Skin of body (tissue), 2 donors: Measurements from ENCODE around the gene RPRD1B. TPM values are rescaled to one million over a fixed set of nuclear protein-coding genes. Genes with fewer than 3 reads are reported as not detected.

ENCODE experiments used
- DNase-seq: peaks from one replicate; lab custom pipeline; 2025; lab: John Stamatoyannopoulos, UW
- total RNA-seq: library from RNA; depleted of rRNA; stranded (reverse); fragments of >200 nt; gene quantifications from one replicate; pipeline ENCODE4 v1.2.3, GENCODE V29; 2014

RPRD1B gene
- 40.2 TPM for total RNA-seq

DNA sequence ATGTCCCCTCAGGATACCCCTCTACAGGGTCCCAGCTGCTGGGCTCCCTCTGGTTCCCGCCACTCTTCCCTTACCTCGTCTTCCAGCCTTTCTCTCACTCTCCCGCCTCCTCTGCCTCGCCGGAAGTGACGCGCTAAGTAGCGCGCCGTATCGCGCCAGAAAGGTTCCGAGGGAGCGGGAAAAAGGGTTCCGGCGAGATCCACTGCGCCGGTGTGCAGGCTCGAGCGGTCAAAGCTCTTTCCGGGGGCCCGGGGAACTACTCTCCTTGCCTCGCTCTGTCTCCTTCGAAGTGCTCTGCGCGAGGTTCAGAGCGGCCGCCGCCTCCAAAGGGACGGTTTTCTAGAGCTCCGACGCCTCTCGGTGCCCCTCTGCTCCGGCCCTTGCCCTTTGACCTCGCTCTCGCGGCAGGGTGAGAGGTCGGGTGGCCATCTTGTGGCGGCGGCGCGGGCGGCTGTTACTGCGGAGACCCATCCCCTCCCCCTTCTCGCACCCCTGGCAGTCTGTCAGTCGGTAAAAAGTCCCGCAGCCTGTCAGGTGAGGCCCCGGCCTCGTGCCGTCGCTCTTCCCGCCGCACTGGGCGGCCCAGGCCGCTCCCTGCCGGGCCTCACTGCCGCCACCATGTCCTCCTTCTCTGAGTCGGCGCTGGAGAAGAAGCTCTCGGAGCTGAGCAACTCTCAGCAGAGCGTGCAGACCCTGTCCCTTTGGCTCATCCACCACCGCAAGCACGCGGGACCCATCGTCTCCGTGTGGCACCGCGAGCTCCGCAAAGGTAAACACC lies at the start of gene RPRD1B, which contains the start of gene TTI1:
RPRD1B (plus strand) TSS at position 417 of the 778 bp plus-strand sequence; CDS start at position 619, 202 bp downstream.
TTI1 (minus strand) TSS at position 127 of the 778 bp plus-strand sequence. CDS start 19,640 bp downstream, outside the sequence.
- DNase-seq, result peak; percentile 85

- DNase-seq, result no peak
Measured at GRCh38 chr20:37984018-37984785, 49.3 kb upstream of the RPRD1B start.

DNA sequence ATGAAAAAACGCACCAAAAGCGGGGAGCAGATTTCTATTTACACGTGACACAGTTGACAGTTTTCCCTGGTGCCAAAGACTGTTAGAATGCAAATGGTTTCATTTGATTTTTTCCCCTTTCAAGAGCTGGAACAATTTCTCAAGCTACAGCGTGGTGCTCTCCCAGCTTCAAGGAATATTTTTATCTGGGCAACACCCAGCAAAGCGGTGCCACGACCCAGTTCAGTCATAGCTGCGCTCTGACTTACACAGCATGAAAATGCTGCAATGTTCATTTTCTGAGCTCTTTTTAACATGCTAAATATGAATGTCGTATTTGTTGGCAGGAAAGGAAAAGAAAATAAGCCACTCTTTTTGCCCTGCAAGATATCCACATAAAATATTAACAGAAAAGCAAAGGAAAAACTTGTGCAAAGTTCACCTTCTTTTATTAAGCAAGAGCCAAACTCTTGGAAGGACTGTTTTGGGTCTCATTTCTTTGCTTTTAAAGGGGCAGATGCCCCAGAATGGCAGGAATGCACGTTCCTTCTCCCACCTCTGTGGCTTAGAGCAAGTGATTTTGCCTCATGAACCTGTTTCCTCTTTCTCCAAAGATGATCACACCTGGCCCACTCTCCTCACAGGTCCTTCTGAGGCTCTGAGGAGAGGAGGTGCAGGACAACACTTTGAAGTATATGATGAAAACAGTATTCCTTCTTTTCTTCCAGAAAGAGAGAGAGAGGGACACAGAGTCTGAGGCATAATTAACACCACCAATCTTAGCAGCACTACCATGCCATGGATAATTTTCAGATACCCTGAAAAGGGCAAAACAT lies 47.3 kb upstream of the RPRD1B start:
- no peak for DNase-seq

GRCh38 chr20:37986873-37987601 lies 46.5 kb upstream of the RPRD1B start:
- DNase-seq, result peak; percentile 78

- DNase-seq, result no peak
Measured at GRCh38 chr20:37987602-37988290, 45.8 kb upstream of the RPRD1B start.

DNA sequence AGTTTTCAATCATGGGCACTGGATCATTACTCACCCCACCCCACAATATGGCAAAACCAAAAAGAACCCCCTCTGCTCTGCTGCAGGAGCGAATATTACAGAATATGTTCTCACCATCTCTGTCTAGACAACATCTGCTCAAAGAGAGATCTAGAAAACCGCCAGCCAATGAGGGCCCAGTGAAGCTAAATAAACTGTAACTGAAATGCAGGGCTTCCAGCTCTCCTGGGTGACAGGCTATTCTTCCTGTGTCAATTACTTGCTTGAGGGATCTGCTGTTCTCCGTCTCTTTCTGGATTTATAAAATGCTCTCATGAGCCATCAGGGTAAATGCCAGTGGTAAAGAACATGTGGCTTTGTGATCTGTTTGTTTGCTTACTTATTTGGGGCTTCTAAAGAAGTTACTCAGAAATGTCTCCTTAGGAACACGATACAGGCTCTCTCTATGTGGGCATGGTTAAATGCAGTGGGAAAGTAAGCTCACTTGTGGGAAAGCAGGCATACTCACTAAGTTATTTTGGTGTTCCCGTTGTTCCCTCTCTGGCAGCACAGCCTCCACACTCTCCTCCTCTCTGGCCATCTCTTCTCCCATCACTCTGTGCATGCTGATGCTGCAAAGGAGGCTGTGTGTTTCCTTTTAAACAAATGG lies 45.1 kb upstream of the RPRD1B start:
- peak; percentile 31 for DNase-seq

DNA sequence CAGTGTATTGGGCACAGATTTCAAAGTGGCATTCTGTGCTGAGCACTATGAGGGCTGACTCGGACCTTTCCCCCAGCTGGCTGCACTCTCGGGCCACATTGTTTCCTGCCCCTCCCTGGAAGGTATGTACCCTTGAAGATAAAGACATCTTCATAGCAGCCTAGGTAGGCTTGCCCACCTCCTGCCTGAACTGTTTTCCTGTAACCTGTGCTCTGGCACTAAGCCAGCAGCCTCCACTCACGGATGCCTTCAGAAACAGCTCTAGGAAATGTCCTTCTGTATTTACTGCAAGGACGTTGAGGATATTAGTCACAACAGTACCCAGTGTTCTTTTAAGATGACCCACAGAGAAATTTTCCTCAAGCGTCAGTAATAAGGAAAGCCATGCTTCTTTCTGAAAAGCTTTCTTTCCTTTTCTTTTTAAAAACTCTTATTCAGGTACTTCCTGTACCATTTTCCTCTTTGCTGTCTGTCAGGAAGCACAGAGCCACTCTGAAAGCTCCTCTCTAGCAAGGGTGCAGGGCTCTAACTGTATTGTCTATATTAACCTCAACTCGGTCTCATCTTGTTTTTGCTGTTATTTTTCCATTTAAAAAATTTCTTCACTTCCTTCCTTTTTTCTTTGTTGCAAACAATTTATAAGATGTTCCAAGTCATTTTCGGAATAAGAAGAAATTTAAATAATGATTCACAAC lies 43.8 kb upstream of the RPRD1B start:
- DNase-seq, result no peak

DNA sequence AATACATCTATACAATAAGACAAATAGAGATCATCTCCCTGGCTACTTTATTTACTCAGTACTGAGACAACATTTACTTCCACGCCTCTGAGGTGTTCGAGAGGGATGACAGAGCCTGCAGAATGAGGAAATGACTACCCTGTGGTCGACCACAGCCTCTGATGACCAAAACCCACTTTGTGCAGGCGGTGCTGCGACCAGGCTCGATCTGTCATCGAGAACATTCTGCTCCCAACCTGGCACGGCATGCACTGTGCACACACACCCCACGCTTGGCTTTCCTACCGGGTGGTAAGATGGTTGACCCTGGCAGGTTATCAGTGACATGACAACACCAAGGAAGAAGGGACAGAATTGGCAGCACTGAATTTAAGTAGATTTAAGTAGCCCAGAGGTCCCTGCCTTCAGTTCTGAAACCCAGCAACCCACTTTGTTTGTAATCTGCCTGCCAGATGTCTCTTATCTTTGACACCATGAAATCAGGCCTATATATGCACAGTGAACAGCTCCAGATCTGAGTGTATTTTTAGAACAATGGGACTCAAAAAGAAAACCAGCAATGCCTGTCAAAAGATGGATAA lies 42.9 kb upstream of the RPRD1B start:
- DNase-seq, result no peak

GRCh38 chr20:37991157-37991866 lies 42.2 kb upstream of the RPRD1B start:
- no peak for DNase-seq

DNA sequence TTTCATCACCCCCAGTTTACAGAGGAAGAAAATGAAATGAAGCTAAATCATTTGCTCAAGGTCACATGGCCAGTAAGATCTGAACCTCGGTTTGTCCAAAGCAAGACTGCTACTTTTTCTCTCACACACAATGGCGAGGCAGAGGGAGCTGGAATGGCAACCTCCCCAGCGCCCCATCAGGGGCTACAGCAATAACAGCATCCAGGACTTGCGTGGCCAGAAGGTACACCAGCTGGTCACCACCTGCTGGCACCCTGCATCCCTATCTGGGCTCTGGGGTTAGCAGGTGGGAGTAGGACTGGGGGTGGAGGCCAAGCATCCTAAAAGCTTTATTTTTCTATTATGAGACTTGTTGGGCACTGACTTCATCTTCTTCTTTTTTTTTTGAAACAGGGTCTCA lies 41.6 kb upstream of the RPRD1B start:
- DNase-seq, result no peak

GRCh38 chr20:37992802-37993409 lies 40.6 kb upstream of the RPRD1B start:
- DNase-seq, result peak; percentile 74

DNA sequence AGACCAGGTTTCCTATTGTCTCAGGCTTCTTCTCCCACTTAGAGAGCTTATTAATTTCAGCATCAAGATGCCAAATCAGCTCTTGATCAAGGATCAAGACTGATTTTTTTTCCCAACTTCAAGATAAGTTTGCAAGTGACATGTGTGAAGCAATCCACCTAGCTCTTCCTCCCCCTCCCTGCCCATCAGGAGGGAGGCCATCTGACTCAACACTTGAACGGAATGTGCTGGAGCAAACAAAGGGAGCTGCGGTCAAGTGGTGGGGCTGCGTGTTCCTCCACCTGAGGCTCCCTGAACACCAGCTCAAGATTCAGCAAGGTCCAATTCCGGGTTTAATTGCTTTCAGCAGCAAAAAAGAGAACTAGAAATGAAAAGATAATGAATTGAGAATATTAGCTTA lies 39.0 kb upstream of the RPRD1B start:
- DNase-seq, result no peak

DNA sequence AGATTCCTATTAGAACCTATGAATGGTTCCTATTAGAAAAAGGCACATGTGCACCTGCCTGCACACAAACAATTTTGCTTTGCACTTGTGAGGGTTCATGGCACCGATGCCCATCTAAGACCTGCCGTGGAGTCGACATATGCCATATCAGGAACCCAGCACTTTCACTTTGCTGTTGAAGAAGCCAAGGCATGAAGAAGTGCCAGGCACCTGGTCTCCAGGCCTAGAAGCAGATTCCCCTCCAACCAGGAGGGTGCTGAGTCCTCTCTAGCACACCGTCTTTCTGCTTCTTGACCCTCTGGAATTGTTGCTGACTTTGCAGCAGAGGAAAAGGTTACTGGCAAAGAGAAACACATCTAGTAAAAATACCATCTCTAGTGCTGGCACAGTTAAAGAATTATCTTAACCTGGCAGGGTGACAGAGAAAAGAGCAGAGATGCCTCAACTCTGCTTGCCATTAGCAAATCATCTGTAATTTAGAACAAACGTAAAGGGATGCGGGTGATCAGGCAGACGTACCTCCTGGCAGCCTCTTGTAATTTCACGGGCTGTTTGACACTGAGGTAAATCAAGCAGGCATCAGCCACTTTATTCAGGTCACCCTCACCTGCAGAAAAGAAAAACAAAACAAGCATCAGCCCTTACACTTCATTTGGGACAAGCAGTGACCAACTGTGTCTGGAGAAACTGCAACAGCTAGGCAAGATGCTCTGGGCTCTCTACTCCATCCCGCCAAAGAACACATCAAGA lies 37.5 kb upstream of the RPRD1B start:
- DNase-seq, result no peak

GRCh38 chr20:37997516-37997915 lies 36.0 kb upstream of the RPRD1B start:
- DNase-seq, result no peak

DNA sequence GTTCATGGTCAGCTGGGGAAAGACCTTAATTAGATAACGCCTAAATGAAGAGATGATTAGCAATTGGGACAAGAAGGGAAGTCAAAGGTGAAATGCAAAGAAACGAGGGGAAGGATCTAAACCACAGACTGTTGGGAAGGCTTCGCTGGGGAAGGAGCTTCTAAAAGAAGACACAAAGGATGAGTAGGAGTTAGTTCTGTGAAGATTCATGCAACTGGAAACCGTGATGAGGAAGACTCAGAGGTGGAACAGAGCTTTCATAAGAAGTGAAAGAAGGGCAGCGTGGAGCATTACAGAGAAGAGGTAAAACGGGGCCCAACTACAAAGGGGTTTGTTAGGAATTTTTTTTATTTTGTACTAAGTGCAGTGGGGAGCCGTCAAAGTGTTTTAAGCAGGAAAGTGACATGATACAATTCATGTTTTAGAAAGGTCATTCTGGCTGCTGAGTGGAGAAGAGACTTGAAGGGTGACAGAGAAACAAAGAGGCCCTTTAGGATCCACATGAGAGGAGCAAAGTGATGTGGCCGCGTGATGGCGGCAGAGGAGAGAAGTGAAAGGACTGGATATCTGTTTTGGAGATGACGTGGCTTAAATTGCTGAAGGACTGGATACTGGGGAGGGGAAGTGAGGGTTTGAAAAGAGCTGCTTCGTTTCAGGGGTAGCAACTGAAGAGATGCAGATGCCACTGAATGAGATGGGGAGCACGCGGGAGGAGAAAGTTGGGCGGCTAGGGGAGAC lies 33.9 kb upstream of the RPRD1B start:
- no peak for DNase-seq

GRCh38 chr20:38000293-38000692 lies 33.3 kb upstream of the RPRD1B start:
- no peak for DNase-seq
